CD4-positive, alpha-beta T cell treated with Interferon gamma for 1 hour (primary cell): Measurements from ENCODE around the gene SNUPN.
A peak's percentile ranks its signal among the peaks of the same experiment; 100 is the strongest.
"Not testable (repeated sequence)": the region's sequence is repeated elsewhere in the genome, so short reads cannot be mapped to it uniquely, and the experiment has no call there.

Experiments
- DNase-seq: peaks from one replicate; pipeline ENCODE4 v3.0.0-alpha.2; 2020

SNUPN gene

DNA sequence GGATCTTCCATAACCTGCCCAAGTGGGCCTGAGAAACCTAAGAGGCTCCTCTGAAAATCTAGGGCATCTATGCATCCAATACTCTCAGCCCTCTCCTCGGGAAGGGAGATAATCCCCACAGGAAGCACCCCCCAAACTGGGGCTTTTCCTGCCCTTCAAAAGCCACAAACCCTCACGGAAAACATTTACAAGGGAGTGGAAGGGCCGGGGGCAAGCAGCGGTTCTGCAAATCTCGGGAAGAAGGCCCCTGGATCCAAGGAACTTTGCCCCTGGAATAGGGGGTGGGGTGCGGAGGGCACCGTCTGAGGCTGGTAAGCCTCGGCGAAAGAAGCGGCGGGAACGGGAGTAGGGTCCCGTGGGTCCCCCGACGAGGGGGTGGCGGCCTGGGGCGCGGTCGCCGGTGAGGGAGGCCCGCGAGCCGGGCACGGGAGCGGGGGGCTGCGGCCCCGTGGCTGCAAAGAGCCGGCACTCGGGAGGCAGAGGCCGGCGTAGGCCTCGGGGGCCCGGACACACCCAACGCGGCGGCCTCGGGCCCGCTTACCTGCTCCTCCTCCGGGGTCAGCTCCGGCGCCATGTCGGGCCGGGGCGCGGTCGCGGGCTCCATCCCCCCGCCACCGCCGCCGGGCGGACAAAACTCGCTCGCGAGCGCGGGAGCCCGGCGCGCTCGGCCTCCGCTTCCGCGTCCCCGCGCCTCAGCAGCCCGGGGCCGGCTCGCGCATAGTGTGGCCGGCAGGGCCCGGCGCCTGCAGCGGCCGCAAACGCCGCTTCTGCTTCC, 47.2 kb downstream of the SNUPN start:
- DNase-seq = peak; percentile 9

DNA sequence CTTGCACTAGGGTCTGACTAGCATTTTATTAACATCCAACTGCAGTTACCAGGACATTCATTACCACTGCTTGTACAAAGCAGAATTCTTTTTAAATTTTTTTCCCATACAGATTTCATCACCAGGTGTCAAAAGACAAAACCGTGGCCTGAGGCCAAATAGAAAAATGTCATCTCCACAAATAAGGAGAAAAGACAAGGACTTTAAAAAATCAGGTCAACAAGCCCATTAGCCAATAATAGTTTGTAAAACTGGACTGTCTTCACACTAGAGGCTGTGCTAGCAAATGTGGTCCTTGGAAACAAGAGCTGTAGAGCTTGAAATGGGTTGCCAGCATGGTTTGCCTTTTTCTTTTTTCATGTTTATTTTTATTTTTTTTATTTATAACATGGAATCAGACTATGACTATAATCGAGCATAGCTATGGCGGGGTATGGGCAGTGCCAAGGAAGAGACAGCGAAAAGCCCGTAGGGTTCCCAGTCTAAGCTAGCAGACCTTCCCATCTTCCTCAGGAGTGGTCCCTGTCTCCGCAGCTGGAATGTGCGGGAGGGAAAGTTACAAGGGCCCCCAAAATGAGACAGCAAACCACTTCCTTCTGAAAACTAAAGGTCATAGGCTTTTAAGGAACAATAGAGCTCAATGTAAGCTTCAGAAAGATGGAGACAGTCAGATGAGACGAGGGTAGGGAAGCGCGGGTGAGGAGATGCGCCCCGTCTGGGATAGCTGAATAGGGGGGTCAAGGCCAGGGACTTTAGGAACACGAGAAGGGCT, 47.9 kb downstream of the SNUPN start:
- DNase-seq = no peak

DNA sequence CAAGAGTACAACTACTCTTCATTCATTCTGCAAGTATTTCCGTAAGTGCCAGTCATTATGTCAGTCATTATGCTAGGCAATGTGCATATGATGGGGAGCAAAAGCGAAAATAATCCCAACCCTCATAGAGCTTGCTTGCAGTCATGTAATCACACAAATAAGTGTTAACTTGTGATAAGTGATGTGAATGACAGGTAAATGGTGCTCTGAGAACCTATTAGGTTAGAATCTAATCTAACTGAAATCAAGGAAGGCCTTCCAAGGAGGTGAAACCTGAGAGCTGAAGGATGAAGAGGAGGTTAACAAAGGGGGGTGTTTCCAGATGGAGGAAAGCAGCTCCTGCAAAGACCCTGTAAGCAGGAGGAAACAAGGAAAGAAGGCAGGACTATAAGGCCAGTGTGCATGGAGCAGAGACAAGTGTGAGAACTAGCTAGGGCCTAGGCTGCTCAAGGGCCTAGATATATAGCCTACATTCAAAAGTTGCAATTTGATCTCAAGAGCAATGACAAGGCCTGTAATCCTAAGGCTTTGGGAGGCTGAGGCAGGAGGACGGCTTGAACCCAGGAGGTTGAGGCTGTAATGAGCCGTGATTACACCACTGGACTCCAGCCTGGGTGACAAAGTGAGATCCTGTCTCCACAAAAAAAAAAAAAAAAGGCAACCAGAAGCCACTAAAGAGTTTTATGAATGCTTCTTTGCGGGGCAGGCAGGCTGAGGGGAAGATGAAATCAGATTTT, 51.7 kb downstream of the SNUPN start:
- no peak for DNase-seq

DNA sequence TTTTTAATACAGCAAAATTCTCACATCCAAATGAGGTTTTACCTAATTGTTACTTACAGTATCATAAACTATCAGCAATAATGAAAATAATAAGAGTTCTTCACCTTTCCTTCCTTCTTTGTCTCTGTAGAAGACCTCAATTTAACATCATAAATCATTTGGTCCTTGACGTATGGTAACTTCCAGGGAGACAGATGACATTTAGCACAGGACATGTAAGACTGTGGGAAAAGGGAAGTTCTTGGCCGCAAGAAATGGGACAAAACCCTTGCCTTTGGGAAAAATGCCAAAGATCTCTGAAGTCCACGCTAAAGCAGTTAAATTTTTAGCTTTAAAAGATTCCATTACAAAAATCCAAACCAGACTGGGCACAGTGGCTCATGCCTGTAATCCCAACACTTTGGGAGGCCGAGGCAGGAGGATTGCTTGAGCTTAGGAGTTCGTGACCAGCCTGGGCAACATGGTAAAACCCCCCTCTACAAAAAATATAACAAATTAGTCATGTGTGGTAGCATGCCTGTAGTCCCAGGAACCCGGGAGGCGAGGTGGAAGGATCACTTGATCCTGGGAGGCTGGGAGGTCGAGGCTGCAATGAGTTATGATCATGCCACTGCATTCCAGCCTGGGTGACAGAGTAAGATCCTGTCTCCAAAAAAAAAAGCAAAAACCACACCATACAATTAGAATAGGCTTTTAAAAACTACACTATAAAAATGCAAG, 55.2 kb downstream of the SNUPN start:
- DNase-seq = no peak

DNA sequence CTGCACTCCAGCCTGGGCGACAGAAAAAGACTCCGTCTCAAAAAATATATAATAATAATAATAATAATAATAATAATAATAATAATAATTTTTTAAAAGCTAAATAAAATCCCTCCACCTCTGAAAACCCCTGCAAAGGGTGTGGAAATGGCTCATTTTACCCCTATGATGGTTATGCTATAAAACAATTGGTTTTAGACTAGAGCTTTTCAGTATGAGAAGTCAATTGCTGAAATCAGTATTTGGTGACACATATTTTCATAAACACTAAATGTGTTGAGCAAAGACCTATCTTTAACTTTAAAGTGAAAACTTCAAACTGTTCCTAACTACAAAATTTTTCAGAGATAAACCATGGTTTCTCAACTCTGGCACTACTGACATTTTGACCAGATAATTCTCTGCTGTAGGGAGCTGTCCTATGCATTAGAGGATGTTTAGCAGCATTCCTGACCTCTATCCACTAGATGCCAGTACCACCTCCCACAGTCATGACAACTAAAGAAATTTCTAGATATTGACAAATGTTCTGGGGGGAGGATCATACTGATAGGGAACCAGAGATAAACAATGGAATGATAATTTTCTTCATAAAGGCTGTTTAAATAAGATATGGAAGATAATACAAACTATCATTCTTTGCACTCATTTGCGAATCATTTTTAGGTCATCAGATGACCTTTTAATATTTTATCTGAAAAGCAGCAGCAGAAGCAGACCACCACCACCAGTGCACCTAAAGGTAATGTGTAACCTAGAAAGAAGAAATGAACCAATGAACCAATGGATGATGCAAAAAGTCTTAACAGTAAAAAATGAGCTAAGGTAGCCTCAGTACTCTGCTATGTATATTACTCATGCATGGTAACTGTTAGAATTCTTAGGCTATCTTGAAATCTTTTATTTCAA, 60.2 kb downstream of the SNUPN start:
- DNase-seq = no peak

DNA sequence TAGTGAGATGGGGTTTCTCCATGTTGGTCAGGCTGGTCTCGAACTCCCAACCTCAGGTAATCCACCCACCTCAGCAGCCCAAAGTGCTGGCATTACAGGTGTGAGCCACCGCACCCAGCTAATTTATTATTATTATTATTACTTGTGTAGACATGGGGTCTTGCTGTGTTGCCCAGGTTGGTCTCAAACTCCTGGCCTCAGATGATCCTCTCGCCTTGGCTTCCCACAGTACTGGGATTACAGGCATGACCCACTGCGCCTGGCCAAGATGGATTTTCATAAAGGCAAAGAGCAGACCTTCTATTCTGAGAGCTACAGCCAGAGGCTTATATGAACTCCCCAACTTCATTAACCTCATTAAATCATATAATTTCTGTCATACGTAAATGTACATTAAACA, 63.6 kb downstream of the SNUPN start:
- no peak for DNase-seq

DNA sequence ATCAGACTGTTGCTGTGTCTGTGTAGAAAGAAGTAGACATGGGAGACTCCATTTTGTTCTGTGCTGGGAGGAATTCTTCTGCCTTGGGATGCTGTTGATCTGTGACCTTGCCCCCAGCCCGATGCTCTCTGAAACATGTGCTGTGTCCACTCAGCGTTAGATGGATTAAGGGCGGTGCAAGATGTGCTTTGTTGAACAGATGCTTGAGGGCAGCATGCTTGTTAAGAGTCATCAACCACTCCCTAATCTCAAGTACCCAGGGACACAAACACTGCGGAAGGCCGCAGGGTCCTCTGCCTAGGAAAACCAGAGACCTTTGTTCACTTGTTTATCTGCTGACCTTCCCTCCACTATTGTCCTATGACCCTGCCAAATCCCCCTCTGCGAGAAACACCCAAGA, 66.2 kb downstream of the SNUPN start:
- DNase-seq = not testable (repeated sequence)

DNA sequence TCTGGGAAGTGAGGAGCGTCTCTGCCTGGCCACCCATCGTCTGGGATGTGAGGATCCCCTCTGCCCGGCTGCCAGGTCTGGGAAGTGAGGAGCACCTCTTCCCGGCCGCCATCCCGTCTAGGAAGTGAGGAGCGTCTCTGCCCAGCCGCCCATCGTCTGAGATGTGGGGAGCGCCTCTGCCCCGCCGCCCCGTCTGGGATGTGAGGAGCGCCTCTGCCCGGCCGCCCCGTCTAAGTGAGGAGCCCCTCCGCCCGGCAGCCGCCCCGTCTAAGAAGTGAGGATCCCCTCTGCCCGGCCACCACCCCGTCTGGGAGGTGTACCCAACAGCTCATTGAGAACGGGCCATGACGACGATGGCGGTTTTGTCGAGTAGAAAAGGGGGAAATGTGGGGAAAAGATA, 66.6 kb downstream of the SNUPN start:
- DNase-seq = not testable (repeated sequence)

DNA sequence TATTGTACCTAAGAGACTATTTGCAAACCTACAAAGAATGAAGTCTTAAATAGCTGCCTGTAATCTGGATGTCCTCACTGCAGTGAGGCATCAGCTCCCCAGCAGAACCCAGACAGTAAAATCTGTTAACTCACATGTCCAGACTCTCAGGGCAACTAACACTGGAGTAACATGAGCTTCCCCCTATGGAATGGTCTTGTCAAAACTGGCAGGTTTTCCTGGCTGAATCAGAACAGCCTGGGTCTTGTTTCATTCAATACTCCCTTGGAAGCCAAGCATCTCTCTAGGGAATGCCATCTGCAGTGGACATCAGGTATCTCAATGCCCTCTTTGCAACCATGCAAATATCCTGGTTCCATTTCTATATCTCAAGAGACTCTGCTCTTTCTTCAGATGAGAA, 70.8 kb downstream of the SNUPN start:
- no peak for DNase-seq

DNA sequence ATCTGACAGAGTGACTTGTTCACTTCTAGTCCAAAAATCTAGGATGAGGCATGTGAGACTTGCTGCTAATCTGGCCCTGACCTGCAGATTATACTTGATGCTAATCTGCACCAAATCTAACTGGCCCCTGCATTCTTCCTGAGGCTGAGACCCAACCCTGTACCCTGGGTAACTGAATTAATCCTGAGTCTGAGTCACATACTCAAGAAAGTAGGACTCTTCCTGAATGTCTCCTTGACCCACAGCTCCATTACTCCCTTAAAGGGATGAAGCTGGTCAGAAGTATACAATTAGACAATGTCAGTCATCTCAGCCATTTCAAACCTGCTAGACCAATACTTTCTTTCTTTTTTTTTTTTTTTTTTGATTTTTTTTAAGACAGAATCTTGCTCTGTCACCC, 71.9 kb downstream of the SNUPN start:
- DNase-seq = no peak

DNA sequence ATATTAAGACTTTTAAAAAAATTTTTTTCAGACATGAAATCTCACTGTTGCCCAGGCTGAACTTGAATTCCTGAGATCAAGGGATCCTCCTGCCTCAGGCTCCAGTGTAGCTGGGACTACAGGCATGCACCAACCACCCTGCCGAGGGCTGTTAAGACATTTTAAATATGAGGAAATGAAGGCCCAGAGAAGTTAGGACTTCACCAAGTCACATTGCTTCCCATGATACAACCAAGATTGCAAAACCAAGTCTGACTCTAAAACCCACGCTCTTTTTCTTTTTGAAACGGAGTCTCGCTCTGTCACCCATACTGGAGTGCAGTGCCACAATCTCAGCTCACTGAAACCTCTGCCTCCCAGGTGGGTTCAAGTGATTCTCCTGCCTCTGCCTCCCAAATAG, 74.4 kb downstream of the SNUPN start:
- no peak for DNase-seq
